HG03520 (cell line): ENCODE results near the gene GNL3.
A peak's percentile ranks its signal among the peaks of the same experiment; 100 is the strongest.

Source experiments
- ATAC-seq: cut with Tn5 transposase; IDR thresholded peaks from one replicate; pipeline ENCODE4 v1.9.1; 2021; ENCODE audit warnings: mild to moderate bottlenecking, moderate library complexity; ENCODE audit not compliant: unreplicated experiment

GNL3 gene

GRCh38 chr3:52685285-52685708, 535 bp upstream of the GNL3 start:
- peak; percentile 60 for ATAC-seq

GRCh38 chr3:52688266-52688665, 2.4 kb downstream of the GNL3 start:
- ATAC-seq = no peak

GRCh38 chr3:52689151-52689550, 3.3 kb downstream of the GNL3 start:
- ATAC-seq = no peak

- no peak for ATAC-seq
Observed at GRCh38 chr3:52690560-52690959, 4.7 kb downstream of the GNL3 start.

GRCh38 chr3:52693071-52693470, 7.2 kb downstream of the GNL3 start:
- ATAC-seq = no peak

GRCh38 chr3:52694528-52695189, 8.8 kb downstream of the GNL3 start:
- no peak for ATAC-seq

- ATAC-seq = no peak
Observed at GRCh38 chr3:52695798-52696671, 10.2 kb downstream of the GNL3 start.

GRCh38 chr3:52696830-52697631, 11.2 kb downstream of the GNL3 start:
- ATAC-seq = no peak

GRCh38 chr3:52697632-52697965, 11.8 kb downstream of the GNL3 start:
- ATAC-seq = no peak

- no peak for ATAC-seq
Observed at GRCh38 chr3:52703341-52703740, 17.5 kb downstream of the GNL3 start.

- ATAC-seq = no peak
Observed at GRCh38 chr3:52704611-52705437, 19.0 kb downstream of the GNL3 start.

- ATAC-seq = no peak
Observed at GRCh38 chr3:52705438-52705687, 19.5 kb downstream of the GNL3 start.

GRCh38 chr3:52705688-52706686, 20.2 kb downstream of the GNL3 start, which contains the start of the genes GLT8D1 and SPCS1:
Gene GLT8D1 (minus strand): TSS chr3:52705791. CDS start chr3:52700460, 5,331 bp downstream.
Gene SPCS1 (plus strand): TSS chr3:52706106. CDS start chr3:52706247, 141 bp downstream.
- ATAC-seq = peak; percentile 79

- no peak for ATAC-seq
Observed at GRCh38 chr3:52707585-52707984, 21.8 kb downstream of the GNL3 start.

GRCh38 chr3:52710512-52710911, 24.7 kb downstream of the GNL3 start:
- ATAC-seq = no peak

- ATAC-seq = no peak
Observed at GRCh38 chr3:52712291-52713212, 26.7 kb downstream of the GNL3 start.

- no peak for ATAC-seq
Observed at GRCh38 chr3:52714335-52715302, 28.8 kb downstream of the GNL3 start.
